Suprapubic skin (tissue), 4 donors: Measurements from ENCODE around the gene OR1N1.

ENCODE experiments used
- POLR2A ChIP-seq, 2 donors: fragments of 450-650 bp; IDR thresholded peaks; one replicate each; pipeline ENCODE4 v1.6.1; 2017; ENCODE audit warnings: antibody characterized with exemption in 2 of 2, mild to moderate bottlenecking in 2 of 2, moderate library complexity in 2 of 2
- POLR2AphosphoS5 ChIP-seq, 3 donors: sonication (generic); formaldehyde crosslinking; IDR thresholded peaks; one replicate each; pipeline ENCODE4 v1.6.1; 2017; ENCODE audit warnings: antibody characterized with exemption in 3 of 3
- TF ChIP-seq, protein P1 (sequence below), 2 donors: fragments of 200-600 bp in 1 of 2; fragments of 450-650 bp in 1 of 2; sonication (generic) in 1 of 2; IDR thresholded peaks; one replicate each; pipeline ENCODE4 v1.5.1; 2016 to 2019; ENCODE audit warnings: antibody characterized with exemption in 2 of 2, mild to moderate bottlenecking in 1 of 2, moderate library complexity in 1 of 2

- no peak for TF ChIP-seq POLR2A (IDR thresholded peaks at IDR 0.05)
- TF ChIP-seq, protein P1, sequence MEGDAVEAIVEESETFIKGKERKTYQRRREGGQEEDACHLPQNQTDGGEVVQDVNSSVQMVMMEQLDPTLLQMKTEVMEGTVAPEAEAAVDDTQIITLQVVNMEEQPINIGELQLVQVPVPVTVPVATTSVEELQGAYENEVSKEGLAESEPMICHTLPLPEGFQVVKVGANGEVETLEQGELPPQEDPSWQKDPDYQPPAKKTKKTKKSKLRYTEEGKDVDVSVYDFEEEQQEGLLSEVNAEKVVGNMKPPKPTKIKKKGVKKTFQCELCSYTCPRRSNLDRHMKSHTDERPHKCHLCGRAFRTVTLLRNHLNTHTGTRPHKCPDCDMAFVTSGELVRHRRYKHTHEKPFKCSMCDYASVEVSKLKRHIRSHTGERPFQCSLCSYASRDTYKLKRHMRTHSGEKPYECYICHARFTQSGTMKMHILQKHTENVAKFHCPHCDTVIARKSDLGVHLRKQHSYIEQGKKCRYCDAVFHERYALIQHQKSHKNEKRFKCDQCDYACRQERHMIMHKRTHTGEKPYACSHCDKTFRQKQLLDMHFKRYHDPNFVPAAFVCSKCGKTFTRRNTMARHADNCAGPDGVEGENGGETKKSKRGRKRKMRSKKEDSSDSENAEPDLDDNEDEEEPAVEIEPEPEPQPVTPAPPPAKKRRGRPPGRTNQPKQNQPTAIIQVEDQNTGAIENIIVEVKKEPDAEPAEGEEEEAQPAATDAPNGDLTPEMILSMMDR (IDR thresholded peaks at IDR 0.05), result no peak
- TF ChIP-seq POLR2AphosphoS5 (IDR thresholded peaks at IDR 0.05), result no peak
These were observed 49.7 kb downstream of the OR1N1 start for GRCh38 chr9:122477346-122477745.
